ENCODE results near the gene PER1.

PER1 gene

GRCh38 chr17:8141741-8142140 lies 10.5 kb downstream of the PER1 start:
- DNase-seq (ENCODE audit: extremely low read depth in 1 of 2, low read depth in 1 of 2), result no peak

GRCh38 chr17:8141045-8141444 lies 11.2 kb downstream of the PER1 start:
- no peak for DNase-seq (ENCODE audit: extremely low read depth in 1 of 2, low read depth in 1 of 2)

- no peak for DNase-seq (ENCODE audit: extremely low read depth in 1 of 2, low read depth in 1 of 2)
Observed at GRCh38 chr17:8140065-8141029, 11.9 kb downstream of the PER1 start.

GRCh38 chr17:8138672-8139371 lies 13.4 kb downstream of the PER1 start:
- DNase-seq (ENCODE audit: extremely low read depth in 1 of 2, low read depth in 1 of 2), result peak; percentile 84 to 90

GRCh38 chr17:8138374-8138671 lies 13.9 kb downstream of the PER1 start:
- no peak for DNase-seq (ENCODE audit: extremely low read depth in 1 of 2, low read depth in 1 of 2)

GRCh38 chr17:8137645-8138373 lies 14.4 kb downstream of the PER1 start:
- no peak for DNase-seq (ENCODE audit: extremely low read depth in 1 of 2, low read depth in 1 of 2)

GRCh38 chr17:8133941-8134340 lies 18.3 kb downstream of the PER1 start:
- no peak for DNase-seq (ENCODE audit: extremely low read depth in 1 of 2, low read depth in 1 of 2)

- no peak for DNase-seq (ENCODE audit: extremely low read depth in 1 of 2, low read depth in 1 of 2)
Observed at GRCh38 chr17:8133399-8133798, 18.8 kb downstream of the PER1 start.

GRCh38 chr17:8131844-8132441 lies 20.3 kb downstream of the PER1 start:
- DNase-seq (ENCODE audit: extremely low read depth in 1 of 2, low read depth in 1 of 2), result no peak

- no peak for DNase-seq (ENCODE audit: extremely low read depth in 1 of 2, low read depth in 1 of 2)
Observed at GRCh38 chr17:8128125-8128784, 23.9 kb downstream of the PER1 start.

GRCh38 chr17:8126491-8127066 lies 25.6 kb downstream of the PER1 start:
- no peak for DNase-seq (ENCODE audit: extremely low read depth in 1 of 2, low read depth in 1 of 2)

GRCh38 chr17:8125947-8126490 lies 26.2 kb downstream of the PER1 start:
- no peak for DNase-seq (ENCODE audit: extremely low read depth in 1 of 2, low read depth in 1 of 2)

- DNase-seq (ENCODE audit: extremely low read depth in 1 of 2, low read depth in 1 of 2), result peak; percentile 67 to 80
Observed at GRCh38 chr17:8125154-8125946, 26.9 kb downstream of the PER1 start.

GRCh38 chr17:8124350-8125153 lies 27.7 kb downstream of the PER1 start:
- DNase-seq (ENCODE audit: extremely low read depth in 1 of 2, low read depth in 1 of 2), result no peak

GRCh38 chr17:8123695-8124349 lies 28.4 kb downstream of the PER1 start, which contains the start of gene HES7:
Gene HES7, minus strand, starts transcription at chr17:8124106. Its CDS starts 22 bp downstream, at chr17:8124084.
- no peak for DNase-seq (ENCODE audit: extremely low read depth in 1 of 2, low read depth in 1 of 2)

GRCh38 chr17:8122924-8123694 lies 29.1 kb downstream of the PER1 start:
- no peak for DNase-seq (ENCODE audit: extremely low read depth in 1 of 2, low read depth in 1 of 2)

GRCh38 chr17:8122422-8122923 lies 29.7 kb downstream of the PER1 start:
- DNase-seq (ENCODE audit: extremely low read depth in 1 of 2, low read depth in 1 of 2), result no peak

Measured in activated CD8-positive, alpha-beta memory T cell treated with anti-CD3 and anti-CD28 coated beads for 1 hour (primary cell).